ENCODE measurements around the gene KIF1A.

Gene KIF1A

DNA sequence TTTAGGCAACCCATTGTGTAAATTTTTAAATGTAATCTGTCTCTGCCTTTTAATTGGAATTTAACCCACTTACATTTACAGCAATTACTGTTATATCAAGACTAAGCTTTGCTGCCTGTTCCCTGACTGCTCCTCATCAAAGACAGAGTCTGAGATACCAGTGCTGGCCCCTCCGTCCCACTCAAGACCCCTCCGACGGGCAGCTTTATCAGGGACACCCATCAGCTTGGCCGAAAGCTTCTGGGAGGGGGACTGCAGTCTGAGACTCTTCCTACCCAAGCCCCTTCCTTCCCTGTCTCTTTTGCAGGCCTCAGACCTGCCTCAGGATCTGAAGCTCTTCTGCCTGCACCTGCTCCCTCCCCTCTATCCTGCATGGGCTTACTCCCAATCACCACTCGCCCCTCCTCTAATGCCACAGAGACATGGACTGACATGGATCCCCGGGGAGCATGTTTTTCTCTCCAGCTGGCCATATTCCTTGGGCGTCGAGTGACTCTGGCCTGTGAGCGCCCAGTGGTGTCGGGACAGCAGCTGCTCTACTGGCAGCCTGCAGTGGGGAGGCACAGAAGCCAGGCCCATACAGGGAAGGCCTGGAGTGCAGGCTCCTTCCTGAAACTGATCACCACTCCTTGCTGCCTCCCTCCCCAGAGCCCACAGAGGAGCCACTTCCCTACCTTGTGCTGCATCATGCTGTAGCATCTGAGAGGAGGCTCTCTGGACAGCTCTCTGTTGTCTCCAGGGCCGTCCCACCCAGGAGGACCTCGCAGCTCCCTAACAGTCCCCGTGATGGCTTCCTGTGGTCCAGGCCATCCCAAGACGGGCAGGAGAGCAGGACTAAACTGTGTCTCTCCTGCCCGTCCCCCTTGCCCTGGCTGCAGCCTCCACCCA is 3.7 kb upstream of the KIF1A start:
- no peak overlapping the region for H3K4me3 ChIP-seq (replicated peaks; ENCODE audit: low read depth, low read length)
- no peaks in the 10 kb centered on the region for H3K36me3 ChIP-seq (ENCODE audit: control insufficient read depth, insufficient read depth, low read length)
- H3K27me3 ChIP-seq (replicated peaks; ENCODE audit: control insufficient read depth, insufficient read depth, low read length), result no peaks in the 10 kb centered on the region; the same call in none of the 2 replicates
- no peak for TF ChIP-seq CTCF (IDR thresholded peaks at IDR 0.05; ENCODE audit: insufficient read depth, low read length, poor library complexity, severe bottlenecking)
- no peak for DNase-seq (ENCODE audit: extremely low read depth, insufficient read length)

- DNase-seq (ENCODE audit: extremely low read depth, insufficient read length), result no peak
- no peaks in the 10 kb centered on the region; the same call in none of the 2 replicates for H3K27me3 ChIP-seq (replicated peaks; ENCODE audit: control insufficient read depth, insufficient read depth, low read length)
- no peak for TF ChIP-seq CTCF (IDR thresholded peaks at IDR 0.05; ENCODE audit: insufficient read depth, low read length, poor library complexity, severe bottlenecking)
- H3K36me3 ChIP-seq (ENCODE audit: control insufficient read depth, insufficient read depth, low read length), result no peaks in the 10 kb centered on the region
- H3K4me3 ChIP-seq (replicated peaks; ENCODE audit: low read depth, low read length), result no peak overlapping the region
Observed at GRCh38 chr2:240822280-240822847, 2.3 kb upstream of the KIF1A start.

DNA sequence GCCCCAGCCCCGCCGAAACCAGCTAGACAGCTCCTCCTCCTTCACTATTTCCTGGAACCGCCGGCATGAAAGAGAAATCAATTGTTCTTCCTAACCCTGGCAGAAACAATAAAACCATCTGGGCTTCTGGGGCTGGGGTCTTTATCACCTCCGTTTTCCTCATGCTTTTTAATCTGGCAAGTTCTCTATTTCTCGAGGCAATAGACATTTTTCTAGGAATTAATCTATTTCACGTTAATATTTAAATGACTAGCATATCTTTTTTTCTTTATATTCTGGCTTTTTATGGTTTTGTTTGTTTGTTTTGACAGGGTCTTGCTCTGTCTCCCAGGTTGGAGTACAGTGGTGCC is 1.4 kb upstream of the KIF1A start:
- no peaks in the 10 kb centered on the region; the same call in none of the 2 replicates for H3K27me3 ChIP-seq (replicated peaks; ENCODE audit: control insufficient read depth, insufficient read depth, low read length)
- no peaks in the 10 kb centered on the region for H3K36me3 ChIP-seq (ENCODE audit: control insufficient read depth, insufficient read depth, low read length)
- TF ChIP-seq CTCF (IDR thresholded peaks at IDR 0.05; ENCODE audit: insufficient read depth, low read length, poor library complexity, severe bottlenecking), result no peak
- no peak overlapping the region for H3K4me3 ChIP-seq (replicated peaks; ENCODE audit: low read depth, low read length)
- DNase-seq (ENCODE audit: extremely low read depth, insufficient read length), result no peak

GRCh38 chr2:240820607-240821428 is 799 bp upstream of the KIF1A start:
- H3K27me3 ChIP-seq (replicated peaks; ENCODE audit: control insufficient read depth, insufficient read depth, low read length), result no peaks in the 10 kb centered on the region; the same call in none of the 2 replicates
- DNase-seq (ENCODE audit: extremely low read depth, insufficient read length), result no peak
- no peak overlapping the region for H3K4me3 ChIP-seq (replicated peaks; ENCODE audit: low read depth, low read length)
- H3K36me3 ChIP-seq (ENCODE audit: control insufficient read depth, insufficient read depth, low read length), result no peaks in the 10 kb centered on the region
- no peak for TF ChIP-seq CTCF (IDR thresholded peaks at IDR 0.05; ENCODE audit: insufficient read depth, low read length, poor library complexity, severe bottlenecking)

GRCh38 chr2:240819126-240819857 is 727 bp downstream of the KIF1A start:
- DNase-seq (ENCODE audit: extremely low read depth, insufficient read length), result no peak
- no peak overlapping the region for H3K4me3 ChIP-seq (replicated peaks; ENCODE audit: low read depth, low read length)
- no peak for TF ChIP-seq CTCF (IDR thresholded peaks at IDR 0.05; ENCODE audit: insufficient read depth, low read length, poor library complexity, severe bottlenecking)
- H3K27me3 ChIP-seq (replicated peaks; ENCODE audit: control insufficient read depth, insufficient read depth, low read length), result no peaks in the 10 kb centered on the region; the same call in none of the 2 replicates
- H3K36me3 ChIP-seq (ENCODE audit: control insufficient read depth, insufficient read depth, low read length), result no peaks in the 10 kb centered on the region

All from GM06990 (cell line).